HL-60 (cell line): ENCODE measurements around the gene WDHD1.

ENCODE experiments used
- CTCF ChIP-seq: IDR thresholded peaks from one replicate; pipeline ENCODE4 v1.5.1; 2011; ENCODE audit warnings: low read length, control low read depth, inconsistent platforms; ENCODE audit not compliant: insufficient read depth
- GABPA ChIP-seq: IDR thresholded peaks from 2 replicates; pipeline ENCODE4 v1.6.1; 2012; ENCODE audit warnings: low read depth
- POLR2AphosphoS5 ChIP-seq: IDR thresholded peaks from 2 replicates; pipeline ENCODE4 v1.6.1; 2012; ENCODE audit warnings: low read depth
- REST ChIP-seq: IDR thresholded peaks from 2 replicates; pipeline ENCODE4 v1.6.1; 2012; ENCODE audit warnings: low read depth; ENCODE audit not compliant: insufficient replicate concordance
- SPI1 ChIP-seq: IDR thresholded peaks from 2 replicates; pipeline ENCODE4 v1.6.1; 2012; ENCODE audit warnings: low read depth, mild to moderate bottlenecking, borderline replicate concordance

GRCh38 chr14:54906075-54906474 is 120.8 kb downstream of the WDHD1 start:
- no peak for TF ChIP-seq POLR2AphosphoS5
- TF ChIP-seq CTCF = no peak
- no peak for TF ChIP-seq SPI1
- TF ChIP-seq REST = no peak
- no peak for TF ChIP-seq GABPA
